GM23248 (cell line): ENCODE measurements around the gene ARMC12. TPM values are rescaled to one million over a fixed set of nuclear protein-coding genes. Genes with fewer than 3 reads are reported as not detected.

Experiments used
- DNase-seq: peaks from one replicate; pipeline ENCODE4 v3.0.0-alpha.2; 2015
- H2AFZ ChIP-seq: fragments of 200-600 bp; sonication (generic); 2 replicates; pipeline ENCODE4 v1.6.1; 2016; ENCODE audit warnings: antibody characterized with exemption
- H3F3A ChIP-seq: fragments of 200-600 bp; sonication (generic); 2 replicates; pipeline ENCODE4 v1.6.1; 2016; ENCODE audit warnings: mild to moderate bottlenecking, antibody characterized with exemption, mixed run types; ENCODE audit not compliant: insufficient read depth
- H3K27ac ChIP-seq: fragments of 200-600 bp; sonication (generic); 2 replicates; pipeline ENCODE4 v1.5.1; 2016; ENCODE audit warnings: mild to moderate bottlenecking
- H3K27me3 ChIP-seq: fragments of 200-600 bp; sonication (generic); replicated peaks from 2 replicates; pipeline ENCODE4 v1.6.1; 2016; ENCODE audit warnings: mild to moderate bottlenecking; ENCODE audit not compliant: insufficient read depth
- H3K36me3 ChIP-seq: fragments of 200-600 bp; sonication (generic); 2 replicates; pipeline ENCODE4 v1.6.1; 2016; ENCODE audit warnings: low read depth, mild to moderate bottlenecking
- H3K4me1 ChIP-seq: fragments of 200-600 bp; sonication (generic); 2 replicates; pipeline ENCODE4 v1.6.1; 2016; ENCODE audit warnings: mild to moderate bottlenecking; ENCODE audit not compliant: insufficient read depth
- H3K4me2 ChIP-seq: fragments of 200-600 bp; sonication (generic); one replicate; pipeline ENCODE4 v1.6.1; 2016; ENCODE audit warnings: mild to moderate bottlenecking; ENCODE audit not compliant: unreplicated experiment
- H3K4me3 ChIP-seq: fragments of 200-600 bp; sonication (generic); 2 replicates; pipeline ENCODE4 v1.5.1; 2016; ENCODE audit warnings: mild to moderate bottlenecking
- H3K79me2 ChIP-seq: fragments of 200-600 bp; sonication (generic); 2 replicates; pipeline ENCODE4 v1.6.1; 2016; ENCODE audit warnings: mild to moderate bottlenecking; ENCODE audit not compliant: insufficient read depth
- H3K9ac ChIP-seq: fragments of 200-600 bp; sonication (generic); 2 replicates; pipeline ENCODE4 v1.6.1; 2016; ENCODE audit warnings: mild to moderate bottlenecking
- H3K9me2 ChIP-seq: fragments of 200-600 bp; sonication (generic); 2 replicates; pipeline ENCODE4 v1.6.1; 2016; ENCODE audit warnings: mixed run types, mild to moderate bottlenecking, moderate library complexity; ENCODE audit not compliant: insufficient read depth
- H3K9me3 ChIP-seq: fragments of 200-600 bp; sonication (generic); one replicate; pipeline ENCODE4 v1.6.1; 2017; ENCODE audit warnings: low read depth
- H4K20me1 ChIP-seq: fragments of 200-600 bp; sonication (generic); 2 replicates; pipeline ENCODE4 v1.6.0; 2016; ENCODE audit not compliant: insufficient read depth
- EZH2 ChIP-seq: fragments of 200-600 bp; sonication (generic); IDR thresholded peaks from 2 replicates; pipeline ENCODE4 v1.6.1; 2018; ENCODE audit warnings: antibody characterized with exemption, mild to moderate bottlenecking; ENCODE audit not compliant: insufficient read depth, poor library complexity, severe bottlenecking
- EZH2phosphoT487 ChIP-seq: fragments of 200-600 bp; sonication (generic); IDR thresholded peaks from 2 replicates; pipeline ENCODE4 v1.6.1; 2018; ENCODE audit warnings: antibody characterized with exemption, moderate library complexity, mild to moderate bottlenecking, low read depth; ENCODE audit not compliant: insufficient read depth
- WGBS, 2 experiments: methylation state at CpG; one replicate each; pipeline ENCODE4 v1.1.6; 2015 to 2017; ENCODE audit warnings: low lambda C conversion rate in 2 of 2, low coverage in 1 of 2; ENCODE audit errors: missing lambda C conversion rate in 2 of 2; 5-methylcytosine and 5-hydroxymethylcytosine counted together
- in situ Hi-C: fragments of 300-500 bp; cut with MboI; formaldehyde crosslinking; loops from 2 replicates; pipeline ENCODE4 v1.15.0; 2020
- polyA plus RNA-seq: library from polyadenylated mRNA; unstranded; fragments of >200 nt; fragmentation: Nextera tagmentation; extraction: Ambion mirVana; gene quantifications from 2 replicates; pipeline ENCODE4 v1.2.1, GENCODE V29; 2016
- total RNA-seq: library from RNA; depleted of rRNA; stranded (reverse); fragments of >200 nt; shearing (Covaris generic); gene quantifications from 2 replicates; pipeline ENCODE4 v1.2.3, GENCODE V29; 2014

ARMC12 gene
- total and polyA plus RNA-seq, 2 experiments from 2014 or later: 0.26 TPM; not detected in 1

DNA sequence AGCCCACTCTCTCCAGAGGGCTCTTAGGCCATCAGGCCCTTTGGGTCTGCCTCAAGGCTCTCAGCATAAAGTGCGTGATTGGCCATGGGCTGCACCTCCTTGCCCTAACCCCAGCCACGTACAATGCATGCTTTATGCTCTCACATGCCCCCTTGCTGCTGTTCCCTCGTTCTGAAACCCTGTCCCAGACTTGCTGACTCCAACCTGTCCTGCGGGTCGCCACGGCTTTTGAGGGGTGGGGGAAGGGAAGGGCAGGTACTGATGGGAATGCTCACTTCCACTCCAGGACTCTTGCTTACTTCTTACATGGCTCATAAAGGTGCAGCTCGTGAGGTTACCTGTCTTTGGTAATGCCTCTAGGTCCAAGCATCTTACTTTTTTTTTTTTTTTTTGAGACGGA, 6.0 kb downstream of the ARMC12 start:
- Histone ChIP-seq H3K4me2 (no peak overlapping the region), H3K79me2 (no peaks in the 10 kb centered on the region), H3K4me3 (no peak overlapping the region), H3K9ac (no peak overlapping the region), H3K9me3 (no peaks in the 10 kb centered on the region), H3K27ac (no peak overlapping the region), H2AFZ (no peak overlapping the region), H3F3A (no peaks in the 10 kb centered on the region), H3K36me3 (no peaks in the 10 kb centered on the region), H3K27me3 (no peaks in the 10 kb centered on the region), H3K4me1 (no peaks in the 10 kb centered on the region), H4K20me1 (no peaks in the 10 kb centered on the region), H3K9me2 (no peaks in the 10 kb centered on the region)
- 56 to 58% methylated on average over 8 of the region's 8 CpGs for WGBS, 2 experiments
- in situ Hi-C loops: loop anchor here (25.0 kb wide), 1 partner anchor 431 kb away; no protein-coding TSS in a partner anchor
- no peak for DNase-seq
- TF ChIP-seq EZH2: no peak
- TF ChIP-seq EZH2phosphoT487: no peak

DNA sequence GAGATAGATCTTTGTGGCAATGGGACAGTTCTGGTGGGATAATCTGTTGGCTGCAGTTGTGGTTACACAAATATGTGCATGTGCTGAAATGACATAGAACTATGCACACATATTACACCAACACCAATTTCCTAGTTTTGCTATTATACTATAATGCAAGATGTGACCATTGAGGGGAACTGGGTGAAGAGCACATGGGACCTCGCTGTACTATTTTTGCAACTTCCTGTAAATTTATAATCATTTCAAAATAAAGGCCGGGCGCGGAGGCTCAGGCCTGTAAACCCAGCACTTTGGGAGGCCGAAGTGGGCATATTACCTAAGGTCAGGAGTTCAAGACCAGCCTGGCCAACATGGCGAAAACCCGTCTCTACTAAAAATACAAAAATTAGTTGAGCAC, 8.7 kb downstream of the ARMC12 start:
- Histone ChIP-seq H3K27ac (no peak overlapping the region), H3K27me3 (no peaks in the 10 kb centered on the region), H3K36me3 (no peaks in the 10 kb centered on the region), H3K4me2 (no peak overlapping the region), H3K9me2 (no peaks in the 10 kb centered on the region), H3K4me1 (no peaks in the 10 kb centered on the region), H4K20me1 (no peaks in the 10 kb centered on the region), H3K9ac (no peak overlapping the region), H3K9me3 (no peaks in the 10 kb centered on the region), H3K79me2 (no peaks in the 10 kb centered on the region), H2AFZ (no peak overlapping the region), H3K4me3 (no peak overlapping the region), H3F3A (no peaks in the 10 kb centered on the region)
- in situ Hi-C loops: loop anchor here (25.0 kb wide), 1 partner anchor 433 kb away; no protein-coding TSS in a partner anchor
- no peak for TF ChIP-seq EZH2phosphoT487
- DNase-seq: no peak
- 79 to 85% methylated on average over 7 of the region's 7 CpGs for WGBS, 2 experiments

DNA sequence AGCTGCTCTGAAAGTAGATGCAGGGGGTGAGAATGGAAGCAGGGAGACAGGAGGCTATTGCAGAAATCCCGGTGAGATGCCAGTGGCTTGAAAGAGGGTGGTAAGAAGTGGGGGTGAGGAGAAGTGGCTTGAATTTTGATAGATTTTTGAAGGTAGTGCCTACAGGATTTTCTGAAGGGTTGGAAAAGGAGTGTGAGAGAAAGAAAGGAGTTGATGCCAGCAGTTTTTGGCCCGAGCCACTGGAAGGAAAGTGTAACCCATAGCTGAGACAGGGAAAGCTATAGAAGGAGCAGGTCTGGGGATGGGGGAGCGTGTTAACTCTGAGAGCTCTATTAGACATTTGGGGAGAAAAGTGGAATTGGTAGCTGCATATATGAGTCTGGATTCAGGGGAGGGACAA, 9.7 kb downstream of the ARMC12 start:
- Histone ChIP-seq H3K27ac (no peak overlapping the region), H3K36me3 (no peaks in the 10 kb centered on the region), H3F3A (no peaks in the 10 kb centered on the region), H2AFZ (no peak overlapping the region), H3K4me3 (no peak overlapping the region), H3K9ac (no peak overlapping the region), H3K9me3 (no peaks in the 10 kb centered on the region), H3K4me2 (no peak overlapping the region), H3K4me1 (no peaks in the 10 kb centered on the region), H3K27me3 (no peaks in the 10 kb centered on the region), H4K20me1 (no peaks in the 10 kb centered on the region), H3K79me2 (no peaks in the 10 kb centered on the region), H3K9me2 (no peaks in the 10 kb centered on the region)
- no peak for DNase-seq
- no peak for TF ChIP-seq EZH2phosphoT487
- no peak for TF ChIP-seq EZH2
- WGBS, 2 experiments: 47 to 63% methylated on average over 3 of the region's 3 CpGs
- in situ Hi-C loops: loop anchor here (25.0 kb wide), 1 partner anchor 434 kb away; no protein-coding TSS in a partner anchor

DNA sequence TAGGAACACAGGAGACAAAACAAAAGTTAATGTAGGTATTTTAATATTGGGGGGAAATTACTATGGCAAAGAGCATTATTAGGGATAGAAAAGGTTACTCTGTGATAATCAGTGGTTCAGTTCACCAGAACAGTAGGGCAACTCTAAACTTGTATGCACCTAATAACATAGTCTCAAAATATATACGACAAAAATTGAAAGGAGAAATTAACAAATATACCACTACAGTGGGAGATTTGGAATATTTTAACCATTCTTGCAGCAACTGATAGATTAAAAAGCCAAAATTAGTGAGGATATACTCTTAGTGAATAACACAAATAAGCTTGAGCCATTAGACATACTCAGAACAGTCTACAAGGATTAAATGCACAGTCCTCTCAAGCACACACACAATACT, 11.0 kb downstream of the ARMC12 start:
- Histone ChIP-seq H3K27me3 (no peaks in the 10 kb centered on the region), H4K20me1 (no peaks in the 10 kb centered on the region), H3K9me3 (no peaks in the 10 kb centered on the region), H3K9ac (no peak overlapping the region), H3K79me2 (no peaks in the 10 kb centered on the region), H3F3A (no peaks in the 10 kb centered on the region), H3K27ac (no peak overlapping the region), H3K36me3 (no peaks in the 10 kb centered on the region), H3K4me3 (no peak overlapping the region), H3K4me2 (no peak overlapping the region), H3K4me1 (no peaks in the 10 kb centered on the region), H2AFZ (no peak overlapping the region), H3K9me2 (no peaks in the 10 kb centered on the region)
- TF ChIP-seq EZH2 (no peak), EZH2phosphoT487 (no peak)
- 57 to 63% methylated on average over 1 of the region's 1 CpG for WGBS, 2 experiments
- DNase-seq: no peak
- in situ Hi-C loops: loop anchor here (25.0 kb wide), 1 partner anchor 436 kb away; no protein-coding TSS in a partner anchor

DNA sequence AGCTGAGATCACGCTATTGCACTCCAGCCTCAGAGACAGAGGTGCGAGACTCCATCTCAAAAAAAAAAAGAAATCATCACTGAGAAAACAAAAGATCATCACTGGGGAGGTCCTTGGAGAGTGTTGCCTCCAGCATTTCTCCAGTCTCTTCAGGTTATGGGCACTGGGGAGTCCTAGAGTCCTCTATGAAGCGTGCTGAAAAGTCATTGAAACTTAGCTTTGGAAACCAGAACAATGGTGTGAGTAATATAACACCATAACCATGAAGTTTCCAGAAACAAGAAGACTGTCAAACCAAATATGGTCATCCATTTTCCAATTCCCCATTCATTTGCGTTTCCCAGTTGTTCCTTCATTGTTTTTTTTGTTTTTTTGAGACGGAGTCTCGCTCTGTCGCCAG, 13.7 kb downstream of the ARMC12 start:
- in situ Hi-C loops: no loop called here
- no peak for DNase-seq
- no peaks in the 10 kb centered on the region for H3K27me3 ChIP-seq
- H3K4me2 ChIP-seq: no peak overlapping the region
- WGBS, 2 experiments: 75 to 79% methylated on average over 7 of the region's 7 CpGs
- H3K4me1 ChIP-seq: no peaks in the 10 kb centered on the region
- no peak overlapping the region for H2AFZ ChIP-seq
- H3K9me3 ChIP-seq: no peaks in the 10 kb centered on the region
- no peaks in the 10 kb centered on the region for H3F3A ChIP-seq
- H4K20me1 ChIP-seq: no peaks in the 10 kb centered on the region
- no peaks in the 10 kb centered on the region for H3K79me2 ChIP-seq
- no peak overlapping the region for H3K4me3 ChIP-seq
- no peaks in the 10 kb centered on the region for H3K36me3 ChIP-seq
- H3K27ac ChIP-seq: no peak overlapping the region
- no peak for TF ChIP-seq EZH2phosphoT487
- no peak for TF ChIP-seq EZH2
- no peaks in the 10 kb centered on the region for H3K9me2 ChIP-seq
- H3K9ac ChIP-seq: no peak overlapping the region
